GM21515 (cell line): ENCODE data around the gene DACT3.

Experiments
- ATAC-seq: cut with Tn5 transposase; IDR thresholded peaks from one replicate; pipeline ENCODE4 v1.9.1; 2021; ENCODE audit not compliant: unreplicated experiment

The DACT3 gene

DNA sequence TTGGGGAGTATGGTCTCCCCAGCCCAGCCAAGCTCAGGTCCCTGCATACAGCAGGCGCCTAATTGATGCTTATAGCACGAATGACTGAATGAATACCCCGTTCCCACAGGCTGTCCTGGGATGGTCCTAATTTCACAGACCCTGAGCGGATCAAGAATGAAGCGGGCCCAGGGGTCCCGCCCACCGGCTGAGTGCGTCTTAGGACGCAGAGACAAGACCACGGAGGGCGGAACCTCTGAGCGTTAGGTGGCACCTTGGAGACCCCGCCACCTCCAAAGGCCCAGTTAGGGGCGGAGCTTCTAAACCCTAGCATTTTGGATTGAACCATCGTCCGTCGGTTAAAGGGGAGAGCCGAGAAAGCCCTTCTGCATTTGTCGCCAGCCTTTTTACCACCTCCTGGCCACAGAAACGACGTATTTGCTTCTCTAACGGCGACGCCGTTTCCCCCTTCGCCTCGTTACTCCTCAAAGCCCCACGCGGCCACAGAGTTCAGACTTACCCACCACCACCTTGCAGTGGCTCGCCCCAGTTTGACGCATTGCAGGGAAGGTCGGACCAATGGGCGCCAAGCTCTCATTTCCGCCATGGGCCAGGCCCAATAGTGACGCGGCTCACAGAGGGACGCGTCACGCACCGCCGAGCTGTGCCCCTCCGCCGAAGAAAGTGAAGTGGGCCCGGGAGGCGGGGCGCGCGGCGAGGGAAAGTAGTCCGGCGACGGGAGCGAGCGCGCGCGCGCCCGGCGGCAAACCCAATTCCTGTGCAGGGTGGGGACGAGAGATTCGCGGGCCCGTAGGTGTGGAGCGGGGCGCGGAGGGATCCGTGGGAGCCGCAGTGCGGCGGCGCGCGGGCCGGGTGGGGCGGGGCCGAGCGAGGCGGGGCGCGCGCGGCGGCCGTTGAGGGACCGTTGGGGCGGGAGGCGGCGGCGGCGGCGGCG lies 60.3 kb downstream of the DACT3 start:
- peak; percentile 74 for ATAC-seq

DNA sequence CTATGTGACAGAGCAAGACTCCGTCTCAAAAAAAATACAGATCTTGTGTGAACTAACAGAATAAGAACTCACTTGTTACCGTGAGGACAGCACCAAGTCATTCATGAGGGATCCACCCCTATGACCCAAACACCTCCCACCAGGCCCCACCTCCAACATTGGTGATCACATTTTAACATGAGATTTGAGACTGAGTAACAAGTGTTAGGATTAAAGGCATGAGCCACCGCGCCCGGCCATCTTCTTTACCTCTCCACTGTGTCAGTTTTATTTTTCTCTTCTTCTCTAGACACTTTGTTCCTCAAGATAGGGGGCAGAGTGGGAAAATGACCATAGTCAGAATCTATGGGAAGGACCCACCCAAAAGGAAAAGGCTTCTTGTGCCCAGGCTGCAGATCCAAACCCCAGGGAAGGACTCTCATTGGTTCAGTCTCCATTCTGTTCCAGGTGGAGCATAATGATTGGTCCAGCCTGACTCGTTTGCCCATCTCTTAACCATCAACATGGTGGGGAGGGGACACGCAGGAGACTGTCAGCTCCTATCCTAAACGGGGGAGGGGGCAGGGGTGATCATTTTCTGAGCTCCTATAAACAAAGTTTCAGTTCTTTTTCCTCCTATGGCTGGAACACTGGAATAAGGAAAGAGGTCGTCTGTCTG lies 61.1 kb downstream of the DACT3 start:
- ATAC-seq: no peak

DNA sequence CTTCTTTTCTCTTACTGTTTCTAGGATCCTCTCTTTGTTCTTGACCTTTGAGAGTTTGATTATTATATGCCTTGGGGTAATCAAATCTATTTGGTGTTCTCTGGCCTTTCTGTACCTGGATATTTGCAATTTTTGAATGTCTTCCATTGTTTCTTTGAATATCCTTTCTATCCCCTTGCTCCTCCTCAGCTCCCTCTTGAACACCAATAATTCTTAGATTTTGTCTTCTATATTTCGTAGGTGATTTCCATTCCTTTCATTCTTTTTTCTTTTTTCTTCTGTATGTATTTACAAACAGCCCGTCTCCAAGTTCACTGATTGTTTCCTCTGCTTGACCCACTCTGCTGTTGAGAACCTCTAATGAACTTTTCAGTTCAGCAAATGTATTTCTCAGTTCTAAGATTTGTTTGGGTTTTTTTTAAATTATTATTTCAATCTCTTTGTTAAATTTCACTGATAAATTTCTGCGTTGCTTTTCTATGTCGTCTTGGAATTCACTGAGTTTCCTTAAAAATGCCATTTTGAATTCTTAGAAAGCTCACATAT lies 62.5 kb downstream of the DACT3 start:
- ATAC-seq: no peak
